CD4-positive, alpha-beta T cell treated with Interleukin-6 at 100 ng/mL for 8 hours (primary cell): ENCODE results near the gene SRC.

Experiments
- DNase-seq: peaks from one replicate; pipeline ENCODE4 v3.0.0-alpha.2; 2020; ENCODE audit warnings: mixed read lengths, low spot score

The SRC gene

DNA sequence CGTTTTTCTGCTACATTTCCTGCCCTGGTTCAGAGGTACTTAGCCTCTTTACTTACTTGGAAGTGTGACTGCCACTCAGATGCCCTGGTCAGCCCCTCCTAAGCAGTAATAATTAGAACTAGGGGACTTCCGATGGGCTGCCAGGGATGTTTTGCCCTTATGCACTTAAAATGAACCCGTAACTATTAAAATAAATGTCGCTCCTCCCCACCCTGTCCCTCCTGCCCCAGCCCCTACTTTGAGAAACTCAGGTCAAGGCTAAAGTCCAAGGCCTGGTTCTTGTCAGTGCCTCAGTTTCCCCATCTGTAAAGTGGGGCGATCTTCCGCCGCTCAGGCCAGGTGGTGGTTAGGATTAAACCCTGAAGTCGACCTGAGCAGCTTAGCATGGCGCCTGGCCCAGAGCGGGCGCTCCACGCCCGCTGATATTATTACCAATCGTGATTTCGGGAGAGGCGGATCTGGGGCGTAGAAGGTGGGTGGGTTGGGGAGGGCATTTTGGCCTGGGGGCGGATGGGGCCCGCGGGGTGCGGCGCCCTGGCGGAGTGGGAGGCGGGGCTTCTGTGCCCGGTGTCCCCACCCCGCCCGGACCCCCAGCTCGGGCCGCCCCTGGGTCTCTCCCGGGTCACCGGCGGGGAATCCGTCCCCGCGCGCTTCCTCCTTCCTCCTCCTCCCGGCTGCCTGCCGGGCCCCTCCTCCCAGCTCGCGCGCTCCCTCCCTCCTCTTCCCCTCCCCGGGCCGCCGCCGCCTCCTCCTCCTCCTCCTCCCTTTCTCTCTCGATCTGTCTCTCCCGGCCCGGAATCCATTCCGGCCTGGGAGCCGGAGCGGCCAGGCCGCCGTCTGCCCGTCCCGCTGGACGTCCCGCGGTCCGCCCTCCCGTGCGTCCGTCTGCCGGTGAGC is at the start of gene SRC:
Gene SRC, plus strand, starts transcription at position 802 of the 897 bp plus-strand sequence. CDS start 38,014 bp downstream, outside the sequence.
- DNase-seq = peak; percentile 32

DNA sequence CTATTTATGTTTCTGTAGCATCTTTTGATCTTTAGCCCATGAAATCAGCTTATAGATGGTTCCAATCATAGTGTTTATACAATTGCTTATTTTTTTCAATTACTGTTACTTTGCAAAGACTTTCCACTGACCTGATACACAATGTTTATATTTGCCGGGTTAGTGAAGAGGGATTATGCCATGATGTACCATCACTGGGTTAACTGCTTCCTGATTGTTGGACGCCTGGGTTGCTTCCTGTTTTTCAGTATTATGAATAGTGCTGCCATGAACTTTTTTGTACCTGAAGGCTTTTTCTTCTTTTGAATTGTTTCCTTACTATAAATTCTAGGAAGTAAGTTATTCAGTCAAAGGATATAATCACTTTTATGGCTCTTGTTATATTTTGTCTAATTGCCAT is 49.6 kb upstream of the SRC start:
- no peak for DNase-seq

DNA sequence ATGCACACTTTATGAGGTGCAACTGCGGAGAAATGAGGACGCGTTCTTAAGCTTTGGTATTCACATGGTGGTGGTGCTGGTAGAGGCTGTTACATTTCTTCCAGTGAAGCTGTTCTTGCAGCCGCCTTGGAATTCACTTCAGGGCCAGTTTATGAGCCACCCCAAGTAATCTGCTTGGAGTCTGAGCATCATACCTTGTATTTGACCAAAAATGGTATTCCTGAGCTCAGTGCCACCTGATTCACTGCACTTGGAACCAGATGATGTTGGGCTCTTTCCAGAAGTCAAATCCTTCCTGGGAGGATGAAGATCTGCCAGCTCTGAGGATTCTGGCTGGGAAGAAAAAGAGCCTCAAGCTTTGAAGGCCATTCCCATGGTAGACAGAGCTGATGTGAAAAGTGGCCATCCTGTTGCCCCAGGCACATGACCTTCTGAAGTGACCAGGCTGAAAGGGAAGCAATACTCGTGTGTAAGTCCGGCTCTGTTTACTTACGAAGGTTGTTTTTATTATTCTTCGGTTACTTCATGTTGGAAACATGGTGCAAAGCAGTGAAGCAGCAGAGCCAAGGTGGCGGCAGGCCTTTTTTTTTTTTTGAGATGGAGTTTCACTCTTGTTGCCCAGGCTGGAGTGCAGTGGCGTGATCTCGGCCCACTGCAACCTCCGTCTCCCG is 48.7 kb upstream of the SRC start:
- no peak for DNase-seq

DNA sequence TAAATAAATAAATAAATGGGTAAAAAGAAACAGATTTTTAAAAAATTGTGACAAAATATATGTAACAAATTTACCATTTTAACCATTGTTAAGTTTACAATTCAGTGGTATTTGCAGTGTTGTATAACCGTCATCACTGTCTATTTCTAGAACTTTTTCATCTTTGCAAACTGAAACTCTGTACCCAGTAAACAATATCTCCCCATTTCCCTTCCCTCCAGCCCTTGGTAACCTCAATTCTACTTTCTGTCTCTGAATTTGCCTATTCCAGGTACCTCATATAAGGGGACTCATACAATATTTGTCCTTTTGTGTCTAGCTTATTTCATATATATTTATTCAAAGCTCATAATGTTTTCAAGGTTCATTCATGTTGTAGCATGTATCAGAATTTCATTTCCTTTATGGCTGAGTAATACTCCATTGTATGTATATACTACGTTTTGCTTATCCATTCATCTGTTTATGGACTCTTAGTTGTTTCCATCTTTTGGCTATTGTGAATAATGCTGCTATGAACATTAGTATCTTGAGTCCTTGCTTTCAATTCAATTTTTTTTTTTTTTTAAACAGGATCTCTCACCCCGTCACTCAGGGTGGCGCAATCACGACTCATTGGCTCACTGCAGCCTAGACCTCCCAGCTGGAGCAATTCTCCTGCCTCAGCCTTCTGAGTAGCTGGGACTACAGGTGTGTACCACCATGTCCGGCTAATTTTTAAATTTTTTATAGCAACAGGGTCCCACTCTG is 47.6 kb upstream of the SRC start:
- no peak for DNase-seq

- no peak for DNase-seq
Observed at GRCh38 chr20:37299718-37300528, 46.0 kb upstream of the SRC start.

DNA sequence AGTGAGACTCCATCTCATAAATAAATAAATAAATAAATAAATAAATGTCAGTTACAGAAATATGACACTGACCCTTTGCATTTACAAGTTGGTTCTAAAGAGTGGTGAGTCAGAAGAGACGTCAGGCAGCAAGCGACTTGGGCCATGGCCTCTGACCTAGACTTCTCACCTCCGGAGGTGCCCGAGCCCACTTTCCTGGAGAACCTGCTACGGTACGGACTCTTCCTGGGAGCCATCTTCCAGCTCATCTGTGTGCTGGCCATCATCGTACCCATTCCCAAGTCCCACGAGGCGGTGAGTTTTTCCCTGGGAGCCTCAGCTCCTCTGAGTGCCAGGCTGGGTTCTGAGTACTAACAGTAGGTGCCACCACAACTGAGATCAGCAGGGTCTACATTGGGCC is 44.8 kb upstream of the SRC start:
- DNase-seq = no peak

GRCh38 chr20:37301558-37301957 is 44.4 kb upstream of the SRC start:
- no peak for DNase-seq

- no peak for DNase-seq
Observed at GRCh38 chr20:37302981-37303380, 43.0 kb upstream of the SRC start.

GRCh38 chr20:37303637-37304036 is 42.3 kb upstream of the SRC start:
- DNase-seq = no peak

DNA sequence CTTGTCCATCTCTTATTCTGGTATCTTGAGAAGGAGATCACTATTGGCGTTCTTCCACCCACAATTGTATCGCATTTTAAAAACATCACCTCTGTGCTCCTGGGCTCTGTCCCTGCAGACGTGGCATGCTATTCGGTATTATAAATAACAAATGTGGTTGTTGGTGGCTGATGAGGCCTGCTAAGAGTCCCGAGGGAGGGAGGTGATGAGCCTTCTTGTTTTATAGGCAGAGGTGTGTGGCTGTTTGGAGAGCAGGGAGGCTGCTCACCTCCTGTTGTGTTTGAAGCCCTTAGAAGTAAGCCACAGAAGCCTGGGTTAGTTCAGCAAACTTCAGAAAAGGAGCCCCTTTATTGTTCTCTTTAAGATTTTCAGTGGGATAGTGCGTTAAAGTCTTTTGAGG is 40.9 kb upstream of the SRC start:
- no peak for DNase-seq

DNA sequence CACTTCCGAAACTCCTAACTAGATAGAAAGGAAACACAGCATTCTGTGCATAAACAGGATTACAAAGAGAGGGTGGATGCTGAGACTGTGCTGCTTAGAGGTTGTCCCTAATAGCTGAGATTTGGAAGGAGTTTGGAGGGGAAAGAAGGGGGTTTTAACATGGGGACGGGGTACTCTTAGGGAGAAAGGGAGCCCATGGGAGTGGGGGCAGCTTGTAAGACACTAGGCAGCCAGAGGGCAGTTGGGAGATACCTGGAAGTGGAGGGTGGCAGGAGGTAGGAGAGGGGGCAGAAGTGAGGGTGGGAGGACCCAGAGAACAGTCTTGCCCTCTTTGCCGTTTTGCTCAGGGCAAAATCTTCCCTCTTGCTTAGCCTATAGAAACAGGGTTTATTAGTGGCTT is 40.1 kb upstream of the SRC start:
- no peak for DNase-seq

- no peak for DNase-seq
Observed at GRCh38 chr20:37308086-37309050, 37.6 kb upstream of the SRC start.

DNA sequence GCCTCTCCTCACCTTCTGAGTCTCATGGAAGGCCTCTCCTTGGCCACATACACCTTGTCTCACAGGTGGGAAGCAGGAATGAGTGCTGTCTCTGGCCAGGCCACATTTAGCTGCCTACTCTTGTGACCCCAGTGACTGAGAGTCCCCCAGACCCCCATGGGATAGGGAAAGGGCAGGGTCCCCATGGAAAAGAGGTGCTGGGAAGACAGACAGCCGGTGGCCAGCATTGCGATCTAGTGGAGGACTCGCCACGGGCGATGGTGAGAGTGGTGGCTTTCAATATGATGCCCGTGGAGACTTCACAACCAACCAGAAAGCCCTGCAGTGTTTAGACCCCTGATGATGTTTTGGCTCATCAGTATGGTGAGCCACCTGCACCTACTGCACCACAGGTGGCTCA is 36.6 kb upstream of the SRC start:
- no peak for DNase-seq

DNA sequence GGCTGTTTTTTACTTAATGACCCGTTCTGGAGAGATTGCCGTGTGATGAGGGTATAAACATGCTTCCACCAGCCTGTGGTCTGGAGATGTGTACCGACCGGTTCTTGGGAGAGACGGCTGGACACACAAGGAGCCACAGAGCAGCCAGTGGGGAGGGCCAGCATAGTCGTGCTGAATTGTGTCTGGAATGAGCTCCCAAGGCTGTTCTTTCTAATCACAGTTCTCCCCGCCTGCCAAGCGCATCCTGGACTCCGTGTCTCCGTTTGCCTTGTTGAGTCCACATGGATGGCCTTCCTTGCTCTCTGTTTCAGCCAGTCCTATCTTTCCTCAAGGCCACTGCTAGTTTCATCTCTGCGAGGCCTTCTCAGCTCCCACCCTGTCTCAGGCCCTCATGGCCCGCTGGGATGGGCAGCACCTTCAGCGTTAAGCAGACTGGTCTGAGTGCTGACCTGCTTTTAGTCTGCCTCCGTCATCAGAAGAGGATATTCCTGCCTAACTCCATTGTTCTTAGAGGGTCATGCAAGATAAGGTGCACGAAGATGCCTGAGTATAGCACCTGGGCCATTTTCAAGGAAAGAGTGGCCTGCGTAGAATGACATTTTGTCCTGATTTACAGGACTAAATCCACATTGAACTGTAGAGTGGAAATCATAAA is 35.9 kb upstream of the SRC start:
- DNase-seq = no peak

GRCh38 chr20:37310951-37311350 is 35.0 kb upstream of the SRC start:
- no peak for DNase-seq

DNA sequence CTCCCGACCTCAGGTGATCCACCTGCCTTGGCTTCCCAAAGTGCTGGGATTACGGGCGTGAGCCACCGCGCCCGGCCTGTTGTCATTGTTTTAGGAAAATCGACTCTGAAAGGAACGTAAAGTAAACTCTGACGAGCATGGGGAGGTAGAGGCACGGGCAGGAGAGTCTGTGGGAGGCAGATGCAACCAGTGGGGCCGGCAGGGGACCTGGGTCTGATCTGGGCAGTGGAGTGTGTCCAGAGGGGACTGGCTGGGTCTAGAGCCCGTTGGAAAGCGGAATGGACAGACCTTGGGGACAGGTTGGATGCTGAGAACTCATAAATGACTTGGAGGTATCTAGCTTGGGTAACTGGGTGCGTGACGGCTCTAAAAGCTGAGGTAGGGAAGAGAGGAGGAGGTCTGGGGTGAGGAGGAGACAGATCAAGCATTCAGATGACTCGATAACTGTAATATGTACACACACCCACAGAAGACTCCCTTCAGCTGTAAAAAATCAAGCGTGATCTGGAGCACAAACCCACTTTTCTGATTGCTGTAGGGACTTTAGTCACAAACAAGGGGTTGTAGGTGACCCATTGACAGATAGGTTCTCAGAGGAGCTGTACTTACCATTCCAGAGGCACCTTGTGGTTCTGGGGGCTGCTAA is 34.1 kb upstream of the SRC start:
- DNase-seq = no peak

- no peak for DNase-seq
Observed at GRCh38 chr20:37313546-37314091, 32.3 kb upstream of the SRC start.

- no peak for DNase-seq
Observed at GRCh38 chr20:37314099-37314498, 31.8 kb upstream of the SRC start.

GRCh38 chr20:37314617-37315016 is 31.3 kb upstream of the SRC start:
- DNase-seq = no peak
